NCI-H1092 treated with DMSO at 0.1 percent for 48 hours (cell line): ENCODE data around the gene STK31.
"Not testable (repeated sequence)": the region's sequence is repeated elsewhere in the genome, so short reads cannot be mapped to it uniquely, and the experiment has no call there.

Source experiments
- DNase-seq: peaks from one replicate; lab custom pipeline; 2025; lab: John Stamatoyannopoulos, UW

The STK31 gene

GRCh38 chr7:23712368-23713284, 2.6 kb downstream of the STK31 start:
- peak; percentile 78 for DNase-seq

GRCh38 chr7:23713285-23714149, 3.5 kb downstream of the STK31 start:
- no peak for DNase-seq

DNA sequence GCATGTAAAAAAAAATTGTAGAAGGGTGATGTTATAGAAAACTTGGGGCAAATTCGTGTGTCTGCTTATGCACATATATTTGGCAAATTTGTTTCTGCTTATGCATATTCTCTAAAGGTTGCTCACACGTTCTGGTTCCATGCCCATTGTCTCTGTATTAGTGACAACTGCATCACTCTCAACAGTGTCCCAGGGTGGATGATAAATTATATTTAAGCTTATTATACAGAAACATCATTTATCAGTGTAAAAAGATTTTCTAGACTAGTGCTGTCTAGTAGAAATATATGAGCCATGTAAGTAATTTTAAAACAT, 4.1 kb downstream of the STK31 start:
- no peak for DNase-seq

DNA sequence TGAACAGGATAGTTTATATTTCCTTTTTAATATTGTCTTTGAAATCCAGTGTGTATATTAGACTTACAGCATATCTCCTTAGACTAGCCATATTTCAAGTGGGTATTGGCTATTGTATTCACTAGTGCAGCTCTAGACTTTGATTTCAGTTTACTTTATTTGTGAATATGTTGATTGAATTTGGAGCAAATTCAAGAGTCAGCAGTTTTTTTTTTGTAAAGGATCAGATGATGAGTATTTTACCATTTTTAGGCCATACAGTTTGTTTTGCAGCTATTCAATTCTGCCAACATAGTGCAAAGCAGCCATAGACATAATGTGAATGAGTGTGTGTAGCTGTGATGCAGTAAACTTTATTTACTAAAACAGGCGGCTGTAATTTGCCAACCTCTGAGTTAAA, 4.6 kb downstream of the STK31 start:
- no peak for DNase-seq

- DNase-seq, result no peak
Measured at GRCh38 chr7:23715099-23715498, 5.1 kb downstream of the STK31 start.

DNA sequence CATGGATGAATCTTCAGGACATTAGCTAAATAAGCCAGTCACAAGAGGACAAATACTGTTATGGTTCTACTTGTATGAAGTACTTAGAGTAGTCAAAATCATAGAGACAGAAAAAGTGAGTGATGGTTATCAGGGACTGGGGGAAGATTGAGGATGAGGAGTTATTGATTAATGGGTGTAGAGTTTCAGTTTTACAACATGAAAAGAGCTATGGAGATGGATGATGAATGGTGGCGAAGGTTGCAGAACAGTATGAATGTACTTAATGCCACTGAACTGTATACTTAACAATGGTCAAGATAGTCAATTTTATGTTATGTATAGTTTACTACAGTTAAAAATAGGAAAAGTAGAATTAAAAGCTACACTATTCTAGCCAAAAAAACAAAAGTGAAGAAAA, 7.8 kb downstream of the STK31 start:
- no peak for DNase-seq

DNA sequence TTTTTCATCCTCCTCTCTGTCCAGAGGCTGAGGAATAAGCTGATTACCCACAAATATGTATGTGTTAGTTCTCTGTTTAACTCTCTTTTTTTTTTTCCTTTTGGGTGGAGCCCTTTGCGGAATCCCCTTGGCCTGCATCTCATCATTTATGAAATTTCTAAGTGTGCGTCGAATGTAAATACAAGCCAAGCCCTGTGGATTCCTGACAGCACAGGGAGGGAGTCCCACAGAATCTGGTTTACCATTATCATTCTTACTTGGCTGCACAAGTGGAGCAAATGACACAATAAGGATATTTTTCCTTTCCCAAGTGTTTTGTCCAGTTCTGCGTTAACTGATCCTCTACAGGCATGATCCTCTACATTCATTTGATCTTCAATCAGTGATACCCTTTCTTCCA, 11.4 kb downstream of the STK31 start:
- DNase-seq, result no peak

- not testable (repeated sequence) for DNase-seq
Measured at GRCh38 chr7:23722587-23723216, 12.7 kb downstream of the STK31 start.

DNA sequence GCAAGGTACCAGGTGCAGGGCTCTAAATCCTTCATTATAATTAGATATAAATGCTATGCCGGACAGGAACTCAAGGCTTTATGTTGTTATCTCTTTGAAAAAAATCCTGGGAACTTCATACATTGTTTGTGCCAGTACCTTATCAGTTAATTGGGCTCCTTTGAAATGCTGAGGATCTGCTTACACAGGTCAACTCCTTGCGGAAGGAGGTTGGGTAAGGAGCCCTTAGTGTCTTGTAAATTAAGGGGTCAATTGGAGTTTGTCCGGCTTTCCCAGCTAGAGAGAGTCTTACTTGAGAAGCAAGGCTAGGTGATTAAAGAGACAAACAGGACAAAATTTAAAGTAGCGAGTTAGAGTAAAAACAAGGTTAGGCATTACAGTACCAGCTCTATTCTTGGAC, 14.1 kb downstream of the STK31 start:
- not testable (repeated sequence) for DNase-seq

DNA sequence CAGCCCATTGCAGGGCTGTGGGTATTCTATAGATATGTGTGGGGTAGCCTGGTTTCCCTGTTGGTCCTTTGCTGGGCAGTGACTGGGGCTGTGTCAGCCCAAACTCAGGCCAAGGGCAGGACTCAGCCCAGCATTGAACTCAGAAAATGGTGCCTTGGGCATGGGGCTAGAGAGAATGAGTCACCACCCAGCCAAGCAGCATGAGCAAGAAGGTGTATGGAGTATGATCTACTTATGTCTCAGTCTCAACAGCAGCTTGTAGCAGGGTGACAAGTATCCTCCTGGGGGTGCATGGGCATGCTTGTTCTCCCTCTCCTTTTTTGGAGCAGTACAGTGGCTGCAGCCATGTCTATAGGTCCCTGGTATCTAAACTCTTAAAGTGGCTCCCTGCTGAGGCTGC, 32.0 kb downstream of the STK31 start:
- no peak for DNase-seq

GRCh38 chr7:23743226-23743625, 33.2 kb downstream of the STK31 start:
- DNase-seq, result no peak

GRCh38 chr7:23746629-23747028, 36.6 kb downstream of the STK31 start:
- DNase-seq, result no peak

DNA sequence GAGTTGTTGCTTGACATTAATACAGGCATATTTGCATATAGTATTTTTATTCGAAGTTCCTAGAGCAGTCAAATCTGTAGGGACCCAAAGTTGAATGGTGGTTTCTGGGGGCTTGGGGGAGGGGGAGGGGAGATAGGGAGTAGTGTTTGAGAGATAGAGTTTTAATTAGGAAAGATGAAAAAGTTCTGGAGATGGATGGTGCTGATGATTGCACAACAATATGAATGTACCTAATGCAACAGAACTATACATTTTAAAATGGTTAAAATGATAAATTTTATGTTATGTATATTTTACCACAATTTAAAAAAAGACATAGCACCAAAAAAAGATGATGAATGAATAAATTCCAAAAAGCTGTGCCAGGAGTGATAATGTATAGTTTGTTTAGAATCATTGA, 41.8 kb downstream of the STK31 start:
- DNase-seq, result no peak

GRCh38 chr7:23758839-23759238, 48.8 kb downstream of the STK31 start:
- not testable (repeated sequence) for DNase-seq

- DNase-seq, result peak; percentile 12
Measured at GRCh38 chr7:23759671-23760391, 49.8 kb downstream of the STK31 start.

GRCh38 chr7:23765943-23766342, 55.9 kb downstream of the STK31 start:
- DNase-seq, result no peak

GRCh38 chr7:23767514-23767913, 57.5 kb downstream of the STK31 start:
- no peak for DNase-seq

DNA sequence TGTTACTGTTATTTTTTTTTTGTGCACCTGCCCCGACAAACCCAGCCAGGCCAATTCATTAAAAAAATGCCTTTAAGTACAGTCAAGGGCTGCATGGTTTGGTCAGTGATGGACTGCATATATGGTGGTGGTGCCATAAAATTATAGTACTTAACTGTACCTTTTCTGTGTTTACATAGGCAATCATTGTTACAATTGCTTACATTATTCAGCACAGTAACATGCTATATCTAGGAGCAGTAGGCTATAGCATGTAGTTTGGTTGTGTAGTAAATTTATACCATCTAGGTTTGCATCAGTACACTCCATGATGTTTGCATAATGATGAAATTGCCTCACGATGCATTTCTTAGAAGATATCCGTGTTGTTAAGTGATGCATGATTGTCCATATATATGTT, 58.0 kb downstream of the STK31 start:
- DNase-seq, result no peak

DNA sequence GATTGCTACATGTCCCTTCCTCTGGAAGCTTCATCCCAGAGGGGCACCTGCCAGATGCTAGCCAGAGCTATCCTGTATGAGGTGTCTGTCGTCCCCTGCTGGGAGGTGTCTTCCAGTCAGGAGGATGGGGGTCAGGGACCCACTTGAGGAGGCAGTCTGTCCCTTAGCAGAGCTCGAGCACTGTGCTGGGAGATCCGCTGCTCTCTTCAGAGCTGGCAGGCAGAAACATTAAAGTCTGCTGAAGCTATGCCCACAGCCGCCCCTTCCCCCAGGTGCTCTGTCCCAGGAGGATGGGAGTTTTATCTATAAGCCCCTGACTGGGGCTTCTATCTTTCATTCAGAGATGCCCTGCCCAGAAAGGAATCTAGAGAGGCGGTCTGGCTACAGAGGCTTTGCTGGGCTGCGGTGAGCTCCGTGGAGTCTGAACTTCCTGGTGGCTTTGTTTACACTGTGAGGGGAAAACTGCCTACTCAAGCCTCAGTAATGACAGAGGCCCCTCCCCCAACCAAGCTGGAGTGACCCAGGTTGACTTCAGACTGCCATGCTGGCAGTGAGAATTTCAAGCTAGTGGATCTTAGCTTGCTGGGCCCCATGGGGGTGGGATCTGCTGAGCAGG, 69.3 kb downstream of the STK31 start:
- not testable (repeated sequence) for DNase-seq

GRCh38 chr7:23783115-23783514, 73.1 kb downstream of the STK31 start:
- no peak for DNase-seq

GRCh38 chr7:23787272-23787671, 77.3 kb downstream of the STK31 start:
- no peak for DNase-seq

DNA sequence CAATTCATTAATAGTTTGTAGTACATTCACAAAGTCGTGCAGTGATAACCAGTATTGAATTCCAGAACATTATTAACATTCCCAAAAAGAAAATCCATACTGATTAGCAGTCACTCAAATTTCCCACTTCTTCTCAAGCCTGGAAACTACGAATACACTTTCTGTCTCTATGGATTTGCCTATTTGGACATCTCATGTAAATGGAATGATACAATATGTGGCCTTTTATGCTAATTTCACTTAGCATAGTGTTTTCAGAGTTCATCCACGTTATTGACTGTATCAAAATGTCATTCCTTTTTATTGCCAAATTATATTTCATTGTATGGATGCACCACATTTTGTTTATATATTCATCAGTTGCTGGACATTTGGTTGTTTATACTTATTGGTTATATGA, 78.8 kb downstream of the STK31 start:
- no peak for DNase-seq
